ENCODE measurements around the gene TRAF4. TPM values are rescaled to one million over a fixed set of nuclear protein-coding genes. Genes with fewer than 3 reads are reported as not detected.

The TRAF4 gene
- total RNA-seq, 2 experiments from 2014 or later = 75.9 to 80.4 TPM

GRCh38 chr17:28747051-28747691 lies 3.4 kb downstream of the TRAF4 start:
- Mint-ChIP-seq H3K4me1 (ENCODE audit: low read depth) (peaks cover 42% of the 10 kb centered on the region), H3K4me3 (no peak overlapping the region), H3K36me3 (ENCODE audit: low read depth) (peaks cover 30% of the 10 kb centered on the region), H3K27me3 (ENCODE audit: low read depth) (no peaks in the 10 kb centered on the region), H3K27ac (no peak overlapping the region), H3K9me3 (no peaks in the 10 kb centered on the region)
- CTCF ChIA-PET = interaction anchor here (0.6 to 14.2 kb wide), 3 partner anchors 17 to 100 kb away, joined by 3 to 353 read pairs (median 80); partner anchors contain the start of genes NEK8 and TLCD1
- intact Hi-C loops (cut with micrococcal nuclease) = no loop called here
- no peak for DNase-seq

GRCh38 chr17:28747801-28748750 lies 4.3 kb downstream of the TRAF4 start:
- intact Hi-C loops (cut with micrococcal nuclease) = no loop called here
- peak overlapping the region; percentile 20 for H3K27ac Mint-ChIP-seq
- no peak overlapping the region for H3K4me3 Mint-ChIP-seq
- H3K36me3 Mint-ChIP-seq (ENCODE audit: low read depth) = peaks cover 35% of the 10 kb centered on the region
- DNase-seq = no peak
- peaks cover 40% of the 10 kb centered on the region for H3K4me1 Mint-ChIP-seq (ENCODE audit: low read depth)
- H3K9me3 Mint-ChIP-seq = no peaks in the 10 kb centered on the region
- no peaks in the 10 kb centered on the region for H3K27me3 Mint-ChIP-seq (ENCODE audit: low read depth)
- CTCF ChIA-PET = interaction anchor here (0.9 to 14.2 kb wide), 5 partner anchors 16 to 102 kb away, joined by 3 to 353 read pairs (median 20); partner anchors contain the start of genes BLTP2, NEK8, RPL23A and TLCD1

GRCh38 chr17:28748852-28749515 lies 5.2 kb downstream of the TRAF4 start:
- DNase-seq = no peak
- no peak overlapping the region for H3K4me3 Mint-ChIP-seq
- intact Hi-C loops (cut with micrococcal nuclease) = no loop called here
- peaks cover 35% of the 10 kb centered on the region for H3K36me3 Mint-ChIP-seq (ENCODE audit: low read depth)
- CTCF ChIA-PET = interaction anchor here (0.8 to 14.2 kb wide), 10 partner anchors 8 to 103 kb away, joined by 3 to 353 read pairs (median 6); partner anchors contain the start of genes BLTP2, NEK8, RPL23A and TLCD1
- H3K4me1 Mint-ChIP-seq (ENCODE audit: low read depth) = peaks cover 40% of the 10 kb centered on the region
- no peaks in the 10 kb centered on the region for H3K9me3 Mint-ChIP-seq
- H3K27me3 Mint-ChIP-seq (ENCODE audit: low read depth) = no peaks in the 10 kb centered on the region
- peak overlapping the region; percentile 15 for H3K27ac Mint-ChIP-seq

- peak overlapping the region; percentile 6 for H3K4me3 Mint-ChIP-seq
- intact Hi-C loops (cut with micrococcal nuclease) = loop anchor here (1.0 kb wide), 2 partner anchors 22 to 102 kb away; no protein-coding TSS in a partner anchor
- H3K4me1 Mint-ChIP-seq (ENCODE audit: low read depth) = peaks cover 40% of the 10 kb centered on the region
- H3K36me3 Mint-ChIP-seq (ENCODE audit: low read depth) = peaks cover 33% of the 10 kb centered on the region
- peak overlapping the region; percentile 65 for H3K27ac Mint-ChIP-seq
- DNase-seq = no peak
- H3K27me3 Mint-ChIP-seq (ENCODE audit: low read depth) = no peaks in the 10 kb centered on the region
- no peaks in the 10 kb centered on the region for H3K9me3 Mint-ChIP-seq
- CTCF ChIA-PET = interaction anchor here (0.6 to 14.2 kb wide), 17 partner anchors 8 to 191 kb away, joined by 3 to 353 read pairs (median 4); partner anchors contain the start of genes BLTP2, FAM222B, NEK8 and RPL23A
Measured at GRCh38 chr17:28749516-28750177, 5.8 kb downstream of the TRAF4 start.

- intact Hi-C loops (cut with micrococcal nuclease) = loop anchor here (1.0 kb wide), 2 partner anchors 23 to 103 kb away; no protein-coding TSS in a partner anchor
- Mint-ChIP-seq H3K4me3 (peak overlapping the region; percentile 6), H3K27me3 (ENCODE audit: low read depth) (no peaks in the 10 kb centered on the region), H3K9me3 (no peaks in the 10 kb centered on the region), H3K36me3 (ENCODE audit: low read depth) (peaks cover 26% of the 10 kb centered on the region), H3K4me1 (ENCODE audit: low read depth) (peaks cover 38% of the 10 kb centered on the region), H3K27ac (peak overlapping the region; percentile 71)
- CTCF ChIA-PET = interaction anchor here (0.6 to 14.2 kb wide), 21 partner anchors 9 to 203 kb away, joined by 3 to 353 read pairs (median 3); partner anchors contain the start of genes BLTP2, FAM222B, NEK8 and RPL23A
- DNase-seq = peak; percentile 96
Measured at GRCh38 chr17:28750178-28751047, 6.6 kb downstream of the TRAF4 start.

GRCh38 chr17:28751600-28752366 lies 8.0 kb downstream of the TRAF4 start:
- Mint-ChIP-seq H3K4me1 (ENCODE audit: low read depth) (peaks cover 25% of the 10 kb centered on the region), H3K36me3 (ENCODE audit: low read depth) (peaks cover 18% of the 10 kb centered on the region), H3K4me3 (no peak overlapping the region), H3K27me3 (ENCODE audit: low read depth) (no peaks in the 10 kb centered on the region), H3K27ac (no peak overlapping the region), H3K9me3 (no peaks in the 10 kb centered on the region)
- intact Hi-C loops (cut with micrococcal nuclease) = no loop called here
- no peak for DNase-seq
- CTCF ChIA-PET = interaction anchor here (0.7 to 14.2 kb wide), 12 partner anchors 9 to 202 kb away, joined by 3 to 353 read pairs (median 4); partner anchors contain the start of genes NEK8, TLCD1 and TRAF4

GRCh38 chr17:28755486-28755885 lies 11.7 kb downstream of the TRAF4 start:
- DNase-seq = no peak
- CTCF ChIA-PET = interaction anchor here (2.4 kb wide), 1 partner anchor 8 kb away, joined by 13 read pairs; no protein-coding TSS in a partner anchor
- Mint-ChIP-seq H3K4me3 (no peak overlapping the region), H3K9me3 (no peaks in the 10 kb centered on the region), H3K4me1 (ENCODE audit: low read depth) (peaks cover 2% of the 10 kb centered on the region), H3K36me3 (ENCODE audit: low read depth) (peaks cover 16% of the 10 kb centered on the region), H3K27me3 (ENCODE audit: low read depth) (no peaks in the 10 kb centered on the region), H3K27ac (no peak overlapping the region)
- intact Hi-C loops (cut with micrococcal nuclease) = no loop called here

- CTCF ChIA-PET = interaction anchor here (0.8 to 1.4 kb wide), 2 partner anchors 9 to 29 kb away, joined by 10 to 12 read pairs; no protein-coding TSS in a partner anchor
- H3K4me3 Mint-ChIP-seq = no peak overlapping the region
- DNase-seq = no peak
- H3K9me3 Mint-ChIP-seq = no peaks in the 10 kb centered on the region
- H3K4me1 Mint-ChIP-seq (ENCODE audit: low read depth) = no peaks in the 10 kb centered on the region
- intact Hi-C loops (cut with micrococcal nuclease) = no loop called here
- H3K27ac Mint-ChIP-seq = peak overlapping the region; percentile 54
- H3K27me3 Mint-ChIP-seq (ENCODE audit: low read depth) = no peaks in the 10 kb centered on the region
- H3K36me3 Mint-ChIP-seq (ENCODE audit: low read depth) = peaks cover 13% of the 10 kb centered on the region
Measured at GRCh38 chr17:28756049-28756804, 12.4 kb downstream of the TRAF4 start.

- DNase-seq = no peak
- CTCF ChIA-PET = no interaction called here
Measured at GRCh38 chr17:28758411-28759121, 14.8 kb downstream of the TRAF4 start.

More at GRCh38 chr17:28758411-28759121, 14.8 kb downstream of the TRAF4 start:
- peaks cover 8% of the 10 kb centered on the region for H3K4me1 Mint-ChIP-seq (ENCODE audit: low read depth)
- H3K27me3 Mint-ChIP-seq (ENCODE audit: low read depth) = no peaks in the 10 kb centered on the region
- no peaks in the 10 kb centered on the region for H3K9me3 Mint-ChIP-seq
- intact Hi-C loops (cut with micrococcal nuclease) = no loop called here
- no peak overlapping the region for H3K4me3 Mint-ChIP-seq
- no peak overlapping the region for H3K27ac Mint-ChIP-seq
- H3K36me3 Mint-ChIP-seq (ENCODE audit: low read depth) = peaks cover 7% of the 10 kb centered on the region
